IMR-90 (cell line): ENCODE data around the gene FAM193A.

Experiments used
- BHLHE40 ChIP-seq: fragments of 150-350 bp; IDR thresholded peaks from 2 replicates; pipeline ENCODE4 v1.6.1; 2016; ENCODE audit warnings: mild to moderate bottlenecking, low read depth, low read length
- CEBPB ChIP-seq: IDR thresholded peaks from 2 replicates; pipeline ENCODE4 v1.6.1; 2012; ENCODE audit warnings: low read depth, low read length, improper control_type of control experiment
- CHD1 ChIP-seq: IDR thresholded peaks from 2 replicates; pipeline ENCODE4 v1.6.1; 2012; ENCODE audit warnings: low read depth, low read length, improper control_type of control experiment
- CTCF ChIP-seq: conservative IDR thresholded peaks from 2 replicates; pipeline ENCODE4 v1.5.1; 2012; ENCODE audit warnings: mild to moderate bottlenecking, low read depth, low read length, improper control_type of control experiment
- FOS ChIP-seq: fragments of 150-350 bp; IDR thresholded peaks from 2 replicates; pipeline ENCODE4 v1.6.1; 2016; ENCODE audit warnings: low read depth, low read length
- MAZ ChIP-seq: IDR thresholded peaks from 2 replicates; pipeline ENCODE4 v1.6.1; 2012; ENCODE audit warnings: low read depth, mild to moderate bottlenecking, low read length, improper control_type of control experiment, moderate library complexity, borderline replicate concordance
- MXI1 ChIP-seq: IDR thresholded peaks from 2 replicates; pipeline ENCODE4 v1.6.1; 2012; ENCODE audit warnings: low read depth, mild to moderate bottlenecking, low read length, moderate library complexity, borderline replicate concordance
- POLR2A ChIP-seq: IDR thresholded peaks from 2 replicates; pipeline ENCODE4 v1.6.1; 2012; ENCODE audit warnings: mild to moderate bottlenecking, low read depth, low read length
- RCOR1 ChIP-seq: IDR thresholded peaks from 2 replicates; pipeline ENCODE4 v1.6.1; 2012; ENCODE audit warnings: mild to moderate bottlenecking, low read length, improper control_type of control experiment; ENCODE audit not compliant: insufficient replicate concordance
- RFX5 ChIP-seq: IDR thresholded peaks from 2 replicates; pipeline ENCODE4 v1.8.0; 2012; ENCODE audit warnings: low read depth, mild to moderate bottlenecking, low read length, moderate library complexity

DNA sequence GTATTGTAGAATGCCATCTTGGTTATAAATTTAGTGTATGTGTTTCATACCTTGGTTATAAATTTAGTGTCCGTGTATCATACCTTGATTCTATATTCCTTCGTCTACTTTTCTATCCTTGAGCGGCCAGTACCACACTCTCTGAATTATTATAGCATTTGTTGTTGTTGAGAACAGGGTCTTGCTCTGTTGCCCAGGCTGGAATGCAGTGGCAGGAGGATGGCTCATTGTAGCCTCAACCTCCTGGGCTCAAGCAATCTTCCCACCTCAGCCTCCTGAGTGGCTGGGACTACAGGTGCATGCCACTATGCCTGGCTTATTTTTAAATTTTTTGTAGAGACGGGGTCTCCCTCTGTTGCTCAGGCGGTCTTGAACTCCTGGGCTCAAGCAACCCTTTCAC, 50.1 kb downstream of the FAM193A start:
- TF ChIP-seq CTCF (no peak), MAZ (no peak), RFX5 (no peak), CHD1 (no peak), RCOR1 (no peak), BHLHE40 (no peak), POLR2A (no peak), FOS (no peak), CEBPB (no peak), MXI1 (no peak)
